Body of pancreas (tissue), 4 donors: ENCODE results near the gene SPRYD3. TPM values are rescaled to one million over a fixed set of nuclear protein-coding genes. Genes with fewer than 3 reads are reported as not detected.

Experiments
- ATAC-seq: fragments of 150-250 bp; one replicate; pipeline ENCODE4 v1.9.1; 2016
- DNase-seq, 4 donors: peaks; one replicate each; pipeline ENCODE4 v3.0.0-alpha.2; 2019
- H3K27ac ChIP-seq, 4 donors: fragments of 200-600 bp; sonication (generic); 1 replicate in 3 of 4; 2 replicates in 1 of 4; pipeline versions ENCODE4 v1.5.1 to v1.6.1; 2016 to 2019; ENCODE audit warnings: mild to moderate bottlenecking in 1 of 4, mixed read lengths in 1 of 4, moderate library complexity in 1 of 4
- H3K27me3 ChIP-seq, 2 donors: fragments of 200-600 bp; sonication (generic); one replicate each; pipeline ENCODE4 v1.6.0; 2016; ENCODE audit warnings: mild to moderate bottlenecking in 1 of 2
- H3K36me3 ChIP-seq, 2 donors: fragments of 200-600 bp; sonication (generic); replicated peaks in 1 of 2; 2 replicates each; pipeline ENCODE4 v1.5.1; 2016; ENCODE audit warnings: low read depth in 2 of 2; ENCODE audit not compliant: insufficient read depth in 1 of 2
- H3K4me1 ChIP-seq: fragments of 200-600 bp; sonication (generic); one replicate; pipeline ENCODE4 v1.6.0; 2016
- H3K4me3 ChIP-seq, 2 donors: fragments of 200-600 bp; sonication (generic); 1 replicate in 1 of 2; 2 replicates in 1 of 2; pipeline ENCODE4 v1.5.1; 2016 to 2019
- H3K9me3 ChIP-seq, 3 donors: fragments of 200-600 bp; sonication (generic); 1 replicate in 2 of 3; 2 replicates in 1 of 3; pipeline ENCODE4 v1.5.1; 2016
- POLR2A ChIP-seq, 3 donors: fragments of 450-650 bp; IDR thresholded peaks; one replicate each; pipeline ENCODE4 v1.6.1; 2016; ENCODE audit warnings: antibody characterized with exemption in 3 of 3, mild to moderate bottlenecking in 2 of 3
- WGBS, 2 donors: methylation state at CpG; one replicate each; pipeline ENCODE4 v1.1.5; 2017; 5-methylcytosine and 5-hydroxymethylcytosine counted together
- intact Hi-C: fragments of 100-400 bp; cut with DNase I; formaldehyde crosslinking; loops from one replicate; pipeline ENCODE4 v1.15.1; 2023
- total RNA-seq, 2 donors: library from RNA; depleted of rRNA; stranded (reverse); fragments of >200 nt; gene quantifications; one replicate each; pipeline ENCODE4 v1.1.0, GENCODE V29; 2016
- TF ChIP-seq, protein P1 (sequence below), 7 experiments: fragments of 450-650 bp in 4 of 7; fragments of 200-600 bp in 3 of 7; sonication (generic) in 3 of 7; IDR thresholded peaks; one replicate each; pipeline ENCODE4 v1.5.1; 2016 to 2019; ENCODE audit warnings: antibody characterized with exemption in 7 of 7

SPRYD3 gene
- total RNA-seq, 2 donors from 2014 or later: 35.3 to 59.3 TPM

DNA sequence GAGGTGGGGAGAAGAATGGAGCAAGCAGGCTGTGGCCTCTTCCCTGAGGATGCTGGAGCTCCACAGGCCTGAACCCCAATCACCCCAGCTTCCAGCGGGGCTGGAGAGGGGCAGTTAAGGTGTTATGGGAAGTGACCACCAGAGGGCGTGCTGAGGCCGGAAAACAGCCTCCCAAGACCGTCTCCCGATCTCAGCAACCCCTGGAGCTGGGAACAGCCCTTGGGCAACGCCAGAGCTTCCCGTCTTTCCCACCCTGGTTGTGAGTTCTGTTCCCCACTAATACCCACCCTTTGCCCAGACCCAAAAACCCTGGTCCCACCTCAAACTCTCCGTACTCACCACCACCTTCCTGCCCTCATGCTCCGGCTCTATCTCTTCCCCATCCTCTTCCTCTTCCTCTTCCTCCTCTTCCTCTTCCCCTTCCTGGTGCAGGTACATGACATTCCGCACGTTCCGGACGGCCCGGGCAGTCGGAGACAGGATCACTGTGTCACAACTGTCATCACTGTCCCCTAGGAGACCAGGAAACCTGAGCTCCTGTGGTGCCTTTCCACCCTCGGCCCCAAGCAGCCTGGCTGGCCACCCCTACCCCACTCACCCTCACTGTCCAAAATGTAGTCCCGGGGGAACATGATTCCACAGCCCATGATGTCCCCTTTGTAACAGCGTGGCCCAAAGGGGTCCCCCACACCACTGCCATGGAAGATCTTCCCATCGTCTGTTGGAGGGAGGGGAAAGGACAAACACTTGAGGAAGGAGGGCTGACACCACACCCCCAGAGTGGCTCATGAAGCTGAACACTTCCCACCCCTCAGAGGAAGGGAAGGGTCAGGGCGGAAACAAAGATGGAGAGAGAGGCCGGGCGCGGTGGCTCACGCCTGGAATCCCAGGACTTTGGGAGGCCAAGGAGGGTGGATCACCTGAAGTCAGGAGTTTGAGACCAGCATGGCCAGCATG lies 12.9 kb downstream of the SPRYD3 start:
- peak overlapping the region in 3 of 4 donors; percentile 20 to 55 (median 45) for H3K27ac ChIP-seq
- H3K27me3 ChIP-seq: no peaks in the 10 kb centered on the region
- ATAC-seq (peak; percentile 63), DNase-seq (peak; percentile 80 to 84 (median 83))
- peaks cover 0 to 19% of the 10 kb centered on the region in 2 donors for H3K36me3 ChIP-seq
- peaks cover 15% of the 10 kb centered on the region for H3K4me1 ChIP-seq
- H3K4me3 ChIP-seq: no peak overlapping the region
- H3K9me3 ChIP-seq: no peaks in the 10 kb centered on the region
- intact Hi-C loops: loop anchor here (5.0 to 10.0 kb wide), 2 partner anchors 36 to 129 kb away; partner anchors contain the start of gene SOAT2
- WGBS, 2 donors: 39 to 48% methylated on average over 23 of the region's 24 CpGs
- TF ChIP-seq POLR2A (IDR thresholded peaks at IDR 0.05): peak in 1 of 3 donors; percentile 19
- TF ChIP-seq, protein P1, sequence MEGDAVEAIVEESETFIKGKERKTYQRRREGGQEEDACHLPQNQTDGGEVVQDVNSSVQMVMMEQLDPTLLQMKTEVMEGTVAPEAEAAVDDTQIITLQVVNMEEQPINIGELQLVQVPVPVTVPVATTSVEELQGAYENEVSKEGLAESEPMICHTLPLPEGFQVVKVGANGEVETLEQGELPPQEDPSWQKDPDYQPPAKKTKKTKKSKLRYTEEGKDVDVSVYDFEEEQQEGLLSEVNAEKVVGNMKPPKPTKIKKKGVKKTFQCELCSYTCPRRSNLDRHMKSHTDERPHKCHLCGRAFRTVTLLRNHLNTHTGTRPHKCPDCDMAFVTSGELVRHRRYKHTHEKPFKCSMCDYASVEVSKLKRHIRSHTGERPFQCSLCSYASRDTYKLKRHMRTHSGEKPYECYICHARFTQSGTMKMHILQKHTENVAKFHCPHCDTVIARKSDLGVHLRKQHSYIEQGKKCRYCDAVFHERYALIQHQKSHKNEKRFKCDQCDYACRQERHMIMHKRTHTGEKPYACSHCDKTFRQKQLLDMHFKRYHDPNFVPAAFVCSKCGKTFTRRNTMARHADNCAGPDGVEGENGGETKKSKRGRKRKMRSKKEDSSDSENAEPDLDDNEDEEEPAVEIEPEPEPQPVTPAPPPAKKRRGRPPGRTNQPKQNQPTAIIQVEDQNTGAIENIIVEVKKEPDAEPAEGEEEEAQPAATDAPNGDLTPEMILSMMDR (IDR thresholded peaks at IDR 0.05): peak; percentile 75 to 92 (median 86)

DNA sequence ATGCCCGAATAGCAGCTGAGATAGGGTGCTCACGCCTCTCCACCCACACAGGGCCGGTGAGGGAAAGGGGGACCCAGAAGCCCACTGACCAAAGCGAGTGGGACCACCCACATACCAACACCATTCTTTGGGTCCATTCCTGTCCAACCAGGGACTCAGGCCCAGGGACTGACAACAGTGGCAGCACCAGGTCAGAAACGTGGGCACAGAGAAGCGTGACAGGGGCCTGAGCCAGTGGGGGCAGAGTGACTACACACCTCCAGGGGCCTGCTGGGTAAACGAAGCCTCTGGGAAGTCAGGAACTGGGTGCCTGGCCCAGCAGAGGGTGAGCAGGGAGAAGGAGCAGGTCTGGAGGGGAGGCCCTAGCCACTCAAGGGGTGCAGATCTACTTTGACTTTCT lies 13.7 kb downstream of the SPRYD3 start:
- intact Hi-C loops: loop anchor here (5.0 to 10.0 kb wide), 2 partner anchors 37 to 129 kb away; partner anchors contain the start of gene SOAT2
- H3K9me3 ChIP-seq: no peaks in the 10 kb centered on the region
- ATAC-seq (no peak), DNase-seq (peak in 2 of 4 donors; percentile 2 to 16)
- no peak overlapping the region for H3K27ac ChIP-seq
- H3K27me3 ChIP-seq: no peaks in the 10 kb centered on the region
- peaks cover 0 to 15% of the 10 kb centered on the region in 2 donors for H3K36me3 ChIP-seq
- peaks cover 23% of the 10 kb centered on the region for H3K4me1 ChIP-seq
- no peak overlapping the region for H3K4me3 ChIP-seq
- TF ChIP-seq, protein P1 (IDR thresholded peaks at IDR 0.05): no peak
- TF ChIP-seq POLR2A (IDR thresholded peaks at IDR 0.05): no peak
- WGBS, 2 donors: 73 to 77% methylated on average over 7 of the region's 7 CpGs

DNA sequence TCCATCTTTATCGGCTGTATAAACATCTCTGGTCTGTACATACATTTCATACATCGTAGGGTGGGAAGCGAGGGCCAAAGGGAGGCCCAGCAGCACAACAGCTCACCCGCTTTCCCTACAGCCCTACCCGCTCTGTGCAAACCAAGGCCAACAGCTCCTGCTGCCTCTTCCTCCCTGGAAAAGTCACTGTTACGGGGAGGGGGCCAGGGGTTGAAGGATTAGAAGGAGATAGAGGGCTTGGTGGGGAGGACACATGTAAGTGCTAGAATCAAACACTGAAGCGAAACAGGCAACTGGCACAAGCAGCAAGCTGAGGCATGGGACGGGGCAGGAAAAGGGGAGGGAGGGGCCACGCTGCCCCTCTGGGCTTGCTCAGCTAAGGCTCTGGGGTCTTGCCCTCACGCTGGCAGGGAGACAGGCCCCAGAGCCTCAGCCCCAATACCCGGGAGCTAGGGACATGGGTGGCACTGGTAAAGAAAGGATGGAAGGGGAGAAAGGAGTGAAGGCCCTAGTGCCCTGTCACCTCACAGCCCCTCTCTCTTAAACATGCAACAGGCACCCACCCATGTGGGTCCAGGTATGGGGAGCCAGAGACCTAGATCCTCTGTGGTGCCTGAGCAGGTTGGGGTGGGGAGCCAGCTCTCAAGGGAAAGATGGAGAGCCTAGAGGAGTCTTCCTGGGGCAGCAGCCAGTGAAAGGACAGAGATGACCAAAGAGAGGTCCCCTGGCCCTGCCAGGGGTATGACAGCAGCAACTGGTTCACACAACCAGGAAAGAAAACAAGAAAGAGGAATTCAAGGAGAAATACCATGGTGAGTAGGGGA lies 14.4 kb downstream of the SPRYD3 start:
- peak overlapping the region in 1 of 4 donors; percentile 10 for H3K27ac ChIP-seq
- no peak for ATAC-seq
- H3K36me3 ChIP-seq: peaks cover 0 to 13% of the 10 kb centered on the region in 2 donors
- TF ChIP-seq POLR2A (IDR thresholded peaks at IDR 0.05): no peak
- TF ChIP-seq, protein P1 (IDR thresholded peaks at IDR 0.05): no peak
- H3K4me3 ChIP-seq: no peak overlapping the region
- intact Hi-C loops: loop anchor here (5.0 to 10.0 kb wide), 2 partner anchors 37 to 130 kb away; partner anchors contain the start of gene SOAT2
- peak in 1 of 4 donors; percentile 2 for DNase-seq
- H3K4me1 ChIP-seq: peaks cover 30% of the 10 kb centered on the region
- H3K9me3 ChIP-seq: no peaks in the 10 kb centered on the region
- 78 to 87% methylated on average over 11 of the region's 11 CpGs for WGBS, 2 donors
- H3K27me3 ChIP-seq: no peaks in the 10 kb centered on the region

DNA sequence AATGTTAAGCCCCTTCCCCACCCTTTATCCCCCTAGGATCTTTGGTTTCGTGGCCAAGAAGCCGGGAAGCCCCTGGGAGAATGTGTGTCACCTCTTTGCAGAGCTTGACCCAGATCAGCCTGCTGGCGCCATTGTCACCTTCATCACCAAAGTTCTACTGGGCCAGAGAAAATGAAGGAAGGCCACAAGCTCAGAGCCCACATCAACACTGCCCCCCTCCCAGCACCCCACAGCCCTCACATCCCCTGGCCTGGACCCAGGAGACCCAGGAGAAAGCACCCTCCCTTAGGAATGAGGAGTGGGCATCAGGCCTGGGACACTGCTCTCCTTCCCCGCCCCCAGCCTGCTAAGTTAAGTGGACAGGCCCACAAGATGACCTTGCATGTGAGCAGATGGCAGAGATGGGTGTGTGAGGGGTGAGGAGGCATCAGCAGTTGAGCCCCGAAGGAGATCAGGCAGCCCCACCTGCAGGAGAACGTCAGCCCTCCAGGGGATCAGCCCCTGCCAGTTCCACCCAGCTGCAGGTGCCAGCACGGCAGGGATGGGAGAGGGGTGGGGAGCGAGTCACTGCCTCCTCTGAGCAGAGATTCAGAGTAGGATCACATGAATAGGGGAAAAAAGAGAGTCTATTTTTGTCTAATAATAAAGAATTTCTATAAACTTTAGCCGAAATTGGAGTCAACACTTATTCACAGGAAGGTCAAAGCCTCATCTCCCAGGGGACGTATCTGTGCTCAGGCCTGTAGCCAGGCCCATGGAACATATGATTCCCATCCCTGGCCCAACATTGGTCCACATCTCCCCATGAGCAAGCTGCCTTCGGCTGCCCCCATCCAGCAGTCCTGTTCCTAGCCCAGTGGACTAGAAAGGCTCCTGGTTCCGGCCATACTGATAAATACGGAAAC lies 15.2 kb downstream of the SPRYD3 start:
- H3K27me3 ChIP-seq: no peaks in the 10 kb centered on the region
- intact Hi-C loops: loop anchor here (10.0 kb wide), 1 partner anchor 131 kb away; no protein-coding TSS in a partner anchor
- no peaks in the 10 kb centered on the region for H3K9me3 ChIP-seq
- H3K36me3 ChIP-seq: peaks cover 0 to 13% of the 10 kb centered on the region in 2 donors
- no peak overlapping the region for H3K4me3 ChIP-seq
- peaks cover 33% of the 10 kb centered on the region for H3K4me1 ChIP-seq
- peak in 2 of 4 donors; percentile 22 to 56 for DNase-seq
- TF ChIP-seq, protein P1 (IDR thresholded peaks at IDR 0.05): no peak
- TF ChIP-seq POLR2A (IDR thresholded peaks at IDR 0.05): no peak
- H3K27ac ChIP-seq: peak overlapping the region in 2 of 4 donors; percentile 10 to 27
- 63 to 73% methylated on average over 13 of the region's 13 CpGs for WGBS, 2 donors
- no peak for ATAC-seq
